NT2/D1 (cell line): ENCODE data around the gene RTN4R.
A peak's percentile ranks its signal among the peaks of the same experiment; 100 is the strongest.

Experiments
- DNase-seq: peaks from one replicate; pipeline ENCODE4 v3.0.0-alpha.2; 2011; ENCODE audit warnings: low read depth, low spot score
- H3K27me3 ChIP-seq: 2 replicates; pipeline ENCODE4 v1.6.0; 2011; ENCODE audit warnings: mild to moderate bottlenecking; ENCODE audit not compliant: insufficient read length, insufficient read depth
- H3K36me3 ChIP-seq: 2 replicates; pipeline ENCODE4 v1.6.1; 2011; ENCODE audit warnings: mild to moderate bottlenecking, low read length, mixed read lengths; ENCODE audit not compliant: insufficient read depth, insufficient read length
- H3K4me1 ChIP-seq: 2 replicates; pipeline ENCODE4 v1.5.1; 2011; ENCODE audit not compliant: insufficient read depth, insufficient read length
- H3K4me3 ChIP-seq: 2 replicates; pipeline ENCODE4 v1.5.1; 2011; ENCODE audit warnings: low read depth; ENCODE audit not compliant: insufficient read length
- H3K9ac ChIP-seq: 2 replicates; pipeline ENCODE4 v1.6.0; 2011; ENCODE audit warnings: low read depth; ENCODE audit not compliant: insufficient read length
- H3K9me3 ChIP-seq: 2 replicates; pipeline ENCODE4 v1.5.1; 2011; ENCODE audit warnings: mild to moderate bottlenecking, low read length; ENCODE audit not compliant: insufficient read depth
- SUZ12 ChIP-seq: IDR thresholded peaks from 2 replicates; pipeline ENCODE4 v1.6.1; 2011; ENCODE audit not compliant: insufficient read length, insufficient read depth; ENCODE audit errors: extremely low read depth
- YY1 ChIP-seq: IDR thresholded peaks from 2 replicates; pipeline ENCODE4 v1.6.1; 2011; ENCODE audit not compliant: insufficient read length, insufficient read depth
- ZNF274 ChIP-seq: IDR thresholded peaks from 2 replicates; pipeline ENCODE4 v1.6.1; 2011; ENCODE audit warnings: mild to moderate bottlenecking, low read depth, low read length

Gene RTN4R

GRCh38 chr22:20203142-20203551 lies 65.0 kb downstream of the RTN4R start:
- Histone ChIP-seq H3K27me3 (peaks cover 45% of the 10 kb centered on the region), H3K9me3 (no peaks in the 10 kb centered on the region), H3K4me3 (no peak overlapping the region), H3K9ac (peak overlapping the region; percentile 67), H3K36me3 (no peaks in the 10 kb centered on the region), H3K4me1 (peaks cover 24% of the 10 kb centered on the region)
- TF ChIP-seq SUZ12, result no peak
- TF ChIP-seq ZNF274, result no peak
- no peak for TF ChIP-seq YY1
- DNase-seq, result no peak

GRCh38 chr22:20201837-20202392 lies 66.2 kb downstream of the RTN4R start:
- peaks cover 51% of the 10 kb centered on the region for H3K27me3 ChIP-seq
- no peaks in the 10 kb centered on the region for H3K9me3 ChIP-seq
- H3K36me3 ChIP-seq, result no peaks in the 10 kb centered on the region
- no peak overlapping the region for H3K4me3 ChIP-seq
- H3K9ac ChIP-seq, result no peak overlapping the region
- H3K4me1 ChIP-seq, result peaks cover 19% of the 10 kb centered on the region
- no peak for TF ChIP-seq ZNF274
- TF ChIP-seq SUZ12, result no peak
- no peak for TF ChIP-seq YY1
- DNase-seq, result no peak

- Histone ChIP-seq H3K36me3 (no peaks in the 10 kb centered on the region), H3K9me3 (no peaks in the 10 kb centered on the region), H3K4me3 (no peak overlapping the region), H3K9ac (no peak overlapping the region), H3K27me3 (peaks cover 43% of the 10 kb centered on the region), H3K4me1 (peaks cover 20% of the 10 kb centered on the region)
- no peak for TF ChIP-seq SUZ12
- no peak for TF ChIP-seq YY1
- TF ChIP-seq ZNF274, result no peak
- no peak for DNase-seq
Observed at GRCh38 chr22:20199906-20200305, 68.2 kb downstream of the RTN4R start.

- peaks cover 19% of the 10 kb centered on the region for H3K4me1 ChIP-seq
- H3K27me3 ChIP-seq, result peaks cover 43% of the 10 kb centered on the region
- no peak for DNase-seq
- no peaks in the 10 kb centered on the region for H3K9me3 ChIP-seq
- no peak overlapping the region for H3K9ac ChIP-seq
- no peak for TF ChIP-seq SUZ12
- TF ChIP-seq ZNF274, result no peak
- no peak for TF ChIP-seq YY1
- H3K36me3 ChIP-seq, result no peaks in the 10 kb centered on the region
- no peak overlapping the region for H3K4me3 ChIP-seq
Observed at GRCh38 chr22:20199413-20199842, 68.7 kb downstream of the RTN4R start.

GRCh38 chr22:20198557-20199319 lies 69.4 kb downstream of the RTN4R start:
- DNase-seq, result no peak
- Histone ChIP-seq H3K9ac (no peak overlapping the region), H3K4me1 (peaks cover 12% of the 10 kb centered on the region), H3K36me3 (no peaks in the 10 kb centered on the region), H3K4me3 (no peak overlapping the region), H3K9me3 (no peaks in the 10 kb centered on the region), H3K27me3 (peaks cover 43% of the 10 kb centered on the region)
- TF ChIP-seq YY1 (no peak), ZNF274 (no peak), SUZ12 (no peak)

GRCh38 chr22:20197407-20198030 lies 70.6 kb downstream of the RTN4R start:
- peaks cover 41% of the 10 kb centered on the region for H3K27me3 ChIP-seq
- no peak overlapping the region for H3K9ac ChIP-seq

GRCh38 chr22:20196094-20196842 lies 71.8 kb downstream of the RTN4R start:
- TF ChIP-seq YY1 (no peak), ZNF274 (no peak), SUZ12 (no peak)

More at GRCh38 chr22:20197407-20198030, 70.6 kb downstream of the RTN4R start:
- H3K36me3 ChIP-seq, result no peaks in the 10 kb centered on the region
- peaks cover 3% of the 10 kb centered on the region for H3K4me1 ChIP-seq
- no peak overlapping the region for H3K4me3 ChIP-seq
- H3K9me3 ChIP-seq, result no peaks in the 10 kb centered on the region
- DNase-seq, result no peak
- TF ChIP-seq ZNF274, result no peak
- no peak for TF ChIP-seq SUZ12

More at GRCh38 chr22:20196094-20196842, 71.8 kb downstream of the RTN4R start:
- peaks cover 3% of the 10 kb centered on the region for H3K4me1 ChIP-seq
- H3K9ac ChIP-seq, result peak overlapping the region; percentile 21
- H3K4me3 ChIP-seq, result no peak overlapping the region
- no peaks in the 10 kb centered on the region for H3K9me3 ChIP-seq
- peaks cover 31% of the 10 kb centered on the region for H3K27me3 ChIP-seq
- no peak for DNase-seq
- H3K36me3 ChIP-seq, result no peaks in the 10 kb centered on the region
